Neuronal stem cell (in vitro differentiated cells): ENCODE measurements around the gene RGP1.
A peak's percentile ranks its signal among the peaks of the same experiment; 100 is the strongest.

ENCODE experiments used
- DNase-seq: peaks from one replicate; pipeline ENCODE4 v3.0.0-alpha.2; 2013; ENCODE audit warnings: low spot score
- H2AFZ ChIP-seq: one replicate; pipeline ENCODE4 v1.6.1; 2013; ENCODE audit warnings: mild to moderate bottlenecking, low read length, inconsistent platforms
- H2AK5ac ChIP-seq: 2 replicates; pipeline ENCODE4 v1.6.1; 2013; ENCODE audit warnings: low read depth, mild to moderate bottlenecking, inconsistent platforms, low read length, moderate library complexity, mixed read lengths
- H2BK120ac ChIP-seq: 2 replicates; pipeline ENCODE4 v1.6.1; 2013; ENCODE audit warnings: low read depth, mild to moderate bottlenecking, inconsistent platforms, low read length, moderate library complexity, mixed read lengths
- H2BK12ac ChIP-seq: one replicate; pipeline ENCODE4 v1.6.1; 2013; ENCODE audit warnings: low read length, inconsistent platforms
- H2BK15ac ChIP-seq: 2 replicates; pipeline ENCODE4 v1.6.1; 2013; ENCODE audit warnings: mild to moderate bottlenecking, low read length, inconsistent platforms, mixed read lengths
- H2BK5ac ChIP-seq: one replicate; pipeline ENCODE4 v1.6.1; 2013; ENCODE audit warnings: inconsistent platforms, mild to moderate bottlenecking, low read length, moderate library complexity
- H3K14ac ChIP-seq: one replicate; pipeline ENCODE4 v1.6.1; 2013; ENCODE audit warnings: low read length, inconsistent platforms
- H3K18ac ChIP-seq: 2 replicates; pipeline ENCODE4 v1.6.1; 2013; ENCODE audit warnings: low read length, inconsistent platforms
- H3K23ac ChIP-seq: 2 replicates; pipeline ENCODE4 v1.6.1; 2013; ENCODE audit warnings: low read depth, mild to moderate bottlenecking, mixed read lengths, low read length, inconsistent platforms; ENCODE audit not compliant: poor library complexity
- H3K27ac ChIP-seq: replicated peaks from 3 replicates; pipeline ENCODE4 v1.5.1; 2013; ENCODE audit warnings: low read length, inconsistent platforms
- H3K27me3 ChIP-seq, 3 experiments: 2 replicates each; pipeline ENCODE4 v1.6.1; 2013; ENCODE audit warnings: low read length in 3 of 3, mild to moderate bottlenecking in 2 of 3, inconsistent platforms in 1 of 3, low read depth in 1 of 3, mixed read lengths in 1 of 3, moderate library complexity in 1 of 3; ENCODE audit not compliant: control insufficient read depth in 3 of 3, insufficient read depth in 3 of 3
- H3K36me3 ChIP-seq, 2 donors: replicated peaks in 1 of 2; 2 replicates each; pipeline ENCODE4 v1.6.1; 2013; ENCODE audit warnings: low read length in 2 of 2; ENCODE audit not compliant: control insufficient read depth in 2 of 2, insufficient read depth in 2 of 2
- H3K4ac ChIP-seq: 2 replicates; pipeline ENCODE4 v1.6.1; 2013; ENCODE audit warnings: inconsistent platforms, mild to moderate bottlenecking, low read length, moderate library complexity
- H3K4me1 ChIP-seq, 2 donors: 1 replicate in 1 of 2; 2 replicates in 1 of 2; pipeline ENCODE4 v1.6.1; 2013; ENCODE audit warnings: low read length in 2 of 2, low read depth in 1 of 2; ENCODE audit not compliant: control insufficient read depth in 2 of 2, insufficient read depth in 1 of 2
- H3K4me2 ChIP-seq: one replicate; pipeline ENCODE4 v1.6.1; 2013; ENCODE audit warnings: mild to moderate bottlenecking, low read length, inconsistent platforms; ENCODE audit not compliant: insufficient read depth, poor library complexity, severe bottlenecking
- H3K4me3 ChIP-seq, 2 donors: 2 replicates each; pipeline ENCODE4 v1.5.1; 2013; ENCODE audit warnings: low read length in 2 of 2, mild to moderate bottlenecking in 2 of 2, inconsistent platforms in 1 of 2, moderate library complexity in 1 of 2
- H3K79me1 ChIP-seq: one replicate; pipeline ENCODE4 v1.6.1; 2013; ENCODE audit warnings: low read depth, mild to moderate bottlenecking, inconsistent platforms, low read length, moderate library complexity
- H3K9ac ChIP-seq: one replicate; pipeline ENCODE4 v1.6.1; 2013; ENCODE audit warnings: mild to moderate bottlenecking, low read depth, low read length, inconsistent platforms; ENCODE audit not compliant: poor library complexity
- H3K9me3 ChIP-seq, 2 donors: replicated peaks in 1 of 2; 2 replicates each; pipeline versions ENCODE3 to v1.6.1; 2013; ENCODE audit warnings: low read length in 2 of 2, mild to moderate bottlenecking in 2 of 2, inconsistent platforms in 1 of 2, low read depth in 1 of 2, mixed read lengths in 1 of 2, moderate library complexity in 1 of 2; ENCODE audit not compliant: control insufficient read depth in 2 of 2, insufficient read depth in 1 of 2
- H4K8ac ChIP-seq: one replicate; pipeline ENCODE4 v1.6.1; 2013; ENCODE audit warnings: low read depth, mild to moderate bottlenecking, inconsistent platforms, low read length, moderate library complexity
- H4K91ac ChIP-seq: one replicate; pipeline ENCODE4 v1.6.1; 2013; ENCODE audit warnings: low read length, low read depth, mild to moderate bottlenecking, inconsistent platforms; ENCODE audit not compliant: poor library complexity
- WGBS, 2 donors: extraction: QIAGEN DNeasy Blood & Tissue Kit; methylation state at CpG; one replicate each; pipeline ENCODE4 v1.1.7; 2013; ENCODE audit warnings: missing lambda C conversion rate in 2 of 2, mixed read lengths in 1 of 2; ENCODE audit not compliant: insufficient read length in 2 of 2, insufficient replicate concordance in 1 of 2; ENCODE audit errors: extremely low coverage in 2 of 2; 5-methylcytosine and 5-hydroxymethylcytosine counted together

Gene RGP1

GRCh38 chr9:35708146-35708545 is 40.9 kb upstream of the RGP1 start:
- H3K9me3 ChIP-seq, result no peaks in the 10 kb centered on the region

GRCh38 chr9:35710818-35711500 is 38.1 kb upstream of the RGP1 start:
- Histone ChIP-seq H2BK5ac (peak overlapping the region; percentile 78), H3K4me3 (no peak overlapping the region), H3K4me2 (no peak overlapping the region), H2AFZ (no peak overlapping the region), H4K8ac (peak overlapping the region; percentile 32), H3K4me1 (no peaks in the 10 kb centered on the region), H2BK120ac (no peak overlapping the region), H3K23ac (no peak overlapping the region), H3K27ac (no peak overlapping the region), H2BK15ac (no peak overlapping the region), H3K9ac (no peak overlapping the region), H3K14ac (no peak overlapping the region), H2BK12ac (no peak overlapping the region), H3K36me3 (peaks cover 70 to 94% of the 10 kb centered on the region in 2 donors), H4K91ac (no peak overlapping the region), H3K18ac (no peak overlapping the region), H3K27me3 (no peaks in the 10 kb centered on the region), H2AK5ac (no peak overlapping the region), H3K9me3 (no peaks in the 10 kb centered on the region), H3K4ac (no peak overlapping the region), H3K79me1 (peaks cover 2% of the 10 kb centered on the region)
- no peak for DNase-seq
- WGBS, 2 donors, result no CpG with 5 or more reads among the region's 7 CpGs

More at GRCh38 chr9:35708146-35708545, 40.9 kb upstream of the RGP1 start:
- Histone ChIP-seq H3K4me1 (no peaks in the 10 kb centered on the region), H3K36me3 (peaks cover 77 to 94% of the 10 kb centered on the region in 2 donors), H3K4me3 (no peak overlapping the region), H3K27ac (no peak overlapping the region), H2BK5ac (no peak overlapping the region), H2BK12ac (no peak overlapping the region), H4K91ac (no peak overlapping the region), H3K4me2 (no peak overlapping the region), H3K23ac (no peak overlapping the region), H2AFZ (no peak overlapping the region), H2AK5ac (no peak overlapping the region), H3K9ac (no peak overlapping the region), H3K4ac (no peak overlapping the region), H2BK120ac (no peak overlapping the region), H2BK15ac (no peak overlapping the region), H3K18ac (no peak overlapping the region), H3K27me3 (no peaks in the 10 kb centered on the region), H3K14ac (no peak overlapping the region), H3K79me1 (no peaks in the 10 kb centered on the region), H4K8ac (no peak overlapping the region)
- DNase-seq, result no peak
- no CpG with 5 or more reads among the region's 4 CpGs for WGBS, 2 donors

- Histone ChIP-seq H3K27me3 (no peaks in the 10 kb centered on the region), H2BK120ac (no peak overlapping the region), H3K79me1 (peaks cover 2% of the 10 kb centered on the region), H2BK15ac (no peak overlapping the region), H3K4me2 (no peak overlapping the region), H3K4ac (no peak overlapping the region), H3K9ac (no peak overlapping the region), H3K18ac (no peak overlapping the region), H2AK5ac (no peak overlapping the region), H3K4me1 (no peaks in the 10 kb centered on the region), H4K91ac (no peak overlapping the region), H2BK5ac (peak overlapping the region; percentile 78), H2AFZ (no peak overlapping the region), H3K27ac (no peak overlapping the region), H3K36me3 (peaks cover 69 to 94% of the 10 kb centered on the region in 2 donors), H3K23ac (no peak overlapping the region), H3K14ac (no peak overlapping the region), H4K8ac (no peak overlapping the region), H3K4me3 (no peak overlapping the region), H3K9me3 (no peaks in the 10 kb centered on the region), H2BK12ac (no peak overlapping the region)
- DNase-seq, result no peak
- no CpG with 5 or more reads among the region's 21 CpGs for WGBS, 2 donors
Measured at GRCh38 chr9:35711501-35712428, 37.3 kb upstream of the RGP1 start.

- WGBS, 2 donors, result no CpG with 5 or more reads among the region's 11 CpGs
- H3K4me2 ChIP-seq, result no peak overlapping the region
Measured at GRCh38 chr9:35712762-35713400, 36.2 kb upstream of the RGP1 start.

More at GRCh38 chr9:35712762-35713400, 36.2 kb upstream of the RGP1 start:
- Histone ChIP-seq H3K4me1 (no peaks in the 10 kb centered on the region), H3K27ac (no peak overlapping the region), H4K8ac (no peak overlapping the region), H2BK5ac (no peak overlapping the region), H3K14ac (no peak overlapping the region), H3K27me3 (no peaks in the 10 kb centered on the region), H3K4me3 (no peak overlapping the region), H2BK15ac (no peak overlapping the region), H3K79me1 (peaks cover 2% of the 10 kb centered on the region), H3K4ac (no peak overlapping the region), H2AFZ (no peak overlapping the region), H3K36me3 (peaks cover 69 to 94% of the 10 kb centered on the region in 2 donors), H3K23ac (no peak overlapping the region), H4K91ac (no peak overlapping the region), H2AK5ac (no peak overlapping the region), H3K9me3 (no peaks in the 10 kb centered on the region), H3K9ac (no peak overlapping the region), H2BK12ac (no peak overlapping the region), H2BK120ac (no peak overlapping the region), H3K18ac (no peak overlapping the region)
- DNase-seq, result no peak
